NCI-H446 treated with DMSO at 0.1 percent for 48 hours (cell line): ENCODE results near the gene AFAP1L1.
"Not testable (repeated sequence)": the region's sequence is repeated elsewhere in the genome, so short reads cannot be mapped to it uniquely, and the experiment has no call there.

Experiments
- DNase-seq: peaks from one replicate; lab custom pipeline; 2025; lab: John Stamatoyannopoulos, UW

AFAP1L1 gene

GRCh38 chr5:149391076-149391475 is 119.4 kb downstream of the AFAP1L1 start:
- not testable (repeated sequence) for DNase-seq
